ENCODE measurements around the gene UBE2L6.

Gene UBE2L6

DNA sequence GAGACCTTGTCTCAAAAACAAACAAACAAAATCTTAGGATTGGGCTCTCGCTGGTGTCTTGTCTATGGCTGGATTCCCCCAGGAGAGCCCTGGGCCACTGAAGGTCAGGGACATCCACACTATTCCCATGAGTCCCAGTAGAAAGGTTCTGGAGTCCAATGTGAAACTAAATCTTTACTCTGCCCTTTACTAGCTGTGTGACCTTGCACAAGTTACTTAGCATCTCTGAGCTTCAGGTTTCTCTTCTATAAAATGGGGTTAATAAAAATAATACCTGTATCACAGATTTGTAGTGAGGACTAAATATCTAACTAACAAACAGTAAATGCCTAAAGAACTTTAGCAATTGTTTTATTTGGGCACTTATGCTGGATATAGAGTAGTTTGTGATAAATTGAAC is 61.0 kb downstream of the UBE2L6 start:
- no peak for TF ChIP-seq TEAD4 (IDR thresholded peaks at IDR 0.05)
- TF ChIP-seq CEBPB (IDR thresholded peaks at IDR 0.05) = no peak
- no peak for TF ChIP-seq TCF12 (IDR thresholded peaks at IDR 0.05; ENCODE audit: low read depth)
- TF ChIP-seq FOXM1 (IDR thresholded peaks at IDR 0.05; ENCODE audit: borderline replicate concordance, low read depth) = no peak
- TF ChIP-seq YY1 (IDR thresholded peaks at IDR 0.05; ENCODE audit: low read depth) = no peak
- TF ChIP-seq NFIC (IDR thresholded peaks at IDR 0.05) = no peak
- TF ChIP-seq, protein P1, sequence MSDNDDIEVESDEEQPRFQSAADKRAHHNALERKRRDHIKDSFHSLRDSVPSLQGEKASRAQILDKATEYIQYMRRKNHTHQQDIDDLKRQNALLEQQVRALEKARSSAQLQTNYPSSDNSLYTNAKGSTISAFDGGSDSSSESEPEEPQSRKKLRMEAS (IDR thresholded peaks at IDR 0.05) = no peak
- TF ChIP-seq, protein P2, sequence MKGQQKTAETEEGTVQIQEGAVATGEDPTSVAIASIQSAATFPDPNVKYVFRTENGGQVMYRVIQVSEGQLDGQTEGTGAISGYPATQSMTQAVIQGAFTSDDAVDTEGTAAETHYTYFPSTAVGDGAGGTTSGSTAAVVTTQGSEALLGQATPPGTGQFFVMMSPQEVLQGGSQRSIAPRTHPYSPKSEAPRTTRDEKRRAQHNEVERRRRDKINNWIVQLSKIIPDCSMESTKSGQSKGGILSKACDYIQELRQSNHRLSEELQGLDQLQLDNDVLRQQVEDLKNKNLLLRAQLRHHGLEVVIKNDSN (IDR thresholded peaks at IDR 0.05) = no peak
- no peak for TF ChIP-seq RAD21 (IDR thresholded peaks at IDR 0.05; ENCODE audit: low read depth)
- TF ChIP-seq EGR1 (IDR thresholded peaks at IDR 0.05) = no peak
- TF ChIP-seq TAF1 (IDR thresholded peaks at IDR 0.05; ENCODE audit: low read depth) = no peak
- TF ChIP-seq, protein P3, sequence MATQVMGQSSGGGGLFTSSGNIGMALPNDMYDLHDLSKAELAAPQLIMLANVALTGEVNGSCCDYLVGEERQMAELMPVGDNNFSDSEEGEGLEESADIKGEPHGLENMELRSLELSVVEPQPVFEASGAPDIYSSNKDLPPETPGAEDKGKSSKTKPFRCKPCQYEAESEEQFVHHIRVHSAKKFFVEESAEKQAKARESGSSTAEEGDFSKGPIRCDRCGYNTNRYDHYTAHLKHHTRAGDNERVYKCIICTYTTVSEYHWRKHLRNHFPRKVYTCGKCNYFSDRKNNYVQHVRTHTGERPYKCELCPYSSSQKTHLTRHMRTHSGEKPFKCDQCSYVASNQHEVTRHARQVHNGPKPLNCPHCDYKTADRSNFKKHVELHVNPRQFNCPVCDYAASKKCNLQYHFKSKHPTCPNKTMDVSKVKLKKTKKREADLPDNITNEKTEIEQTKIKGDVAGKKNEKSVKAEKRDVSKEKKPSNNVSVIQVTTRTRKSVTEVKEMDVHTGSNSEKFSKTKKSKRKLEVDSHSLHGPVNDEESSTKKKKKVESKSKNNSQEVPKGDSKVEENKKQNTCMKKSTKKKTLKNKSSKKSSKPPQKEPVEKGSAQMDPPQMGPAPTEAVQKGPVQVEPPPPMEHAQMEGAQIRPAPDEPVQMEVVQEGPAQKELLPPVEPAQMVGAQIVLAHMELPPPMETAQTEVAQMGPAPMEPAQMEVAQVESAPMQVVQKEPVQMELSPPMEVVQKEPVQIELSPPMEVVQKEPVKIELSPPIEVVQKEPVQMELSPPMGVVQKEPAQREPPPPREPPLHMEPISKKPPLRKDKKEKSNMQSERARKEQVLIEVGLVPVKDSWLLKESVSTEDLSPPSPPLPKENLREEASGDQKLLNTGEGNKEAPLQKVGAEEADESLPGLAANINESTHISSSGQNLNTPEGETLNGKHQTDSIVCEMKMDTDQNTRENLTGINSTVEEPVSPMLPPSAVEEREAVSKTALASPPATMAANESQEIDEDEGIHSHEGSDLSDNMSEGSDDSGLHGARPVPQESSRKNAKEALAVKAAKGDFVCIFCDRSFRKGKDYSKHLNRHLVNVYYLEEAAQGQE (IDR thresholded peaks at IDR 0.05; ENCODE audit: low read depth) = no peak

DNA sequence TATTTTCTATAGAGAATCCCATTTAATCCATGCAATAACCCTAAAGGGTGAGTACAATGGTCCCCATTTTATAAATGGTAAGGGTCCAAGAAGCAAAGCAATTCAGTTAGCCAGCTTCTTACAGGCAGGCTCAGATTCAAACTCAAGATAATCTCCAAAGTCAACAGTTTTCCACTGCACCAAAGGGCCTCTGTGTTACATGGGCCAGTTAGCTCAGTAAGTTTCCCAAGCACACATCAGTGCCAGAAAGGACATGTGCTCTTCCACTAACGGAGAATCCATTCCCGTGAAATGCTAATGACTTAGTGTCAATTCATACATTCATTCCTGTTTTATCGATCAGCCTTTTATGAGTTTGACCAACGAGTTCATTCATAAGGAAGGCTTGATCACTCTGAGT is 63.0 kb downstream of the UBE2L6 start:
- TF ChIP-seq, protein P2 (IDR thresholded peaks at IDR 0.05) = no peak
- TF ChIP-seq TEAD4 (IDR thresholded peaks at IDR 0.05) (no peak), FOXM1 (IDR thresholded peaks at IDR 0.05; ENCODE audit: borderline replicate concordance, low read depth) (no peak), CREB1 (IDR thresholded peaks at IDR 0.05; ENCODE audit: low read depth) (no peak), ZBTB7A (IDR thresholded peaks at IDR 0.05; ENCODE audit: low read depth) (no peak)

DNA sequence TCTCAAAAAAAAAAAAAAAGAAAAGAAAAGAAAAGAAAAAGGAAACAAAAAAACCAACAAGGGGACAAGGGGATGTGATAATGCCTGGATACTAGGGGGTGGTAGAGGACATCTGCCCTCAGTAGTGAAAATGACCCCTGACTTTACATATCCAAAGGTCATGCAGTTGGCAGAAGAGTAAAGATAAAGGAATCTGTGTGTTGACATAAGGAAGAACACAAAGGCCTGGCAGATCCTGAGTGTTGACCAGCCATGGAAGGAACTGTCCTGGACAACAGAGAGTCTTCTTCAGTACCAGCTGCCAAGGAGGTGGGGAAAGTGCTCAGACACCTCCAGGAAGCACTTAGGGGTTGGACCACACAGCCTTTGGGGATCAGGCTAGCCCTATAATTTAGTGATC is 64.6 kb downstream of the UBE2L6 start:
- TF ChIP-seq CREB1 (IDR thresholded peaks at IDR 0.05; ENCODE audit: low read depth) (no peak), TEAD4 (IDR thresholded peaks at IDR 0.05) (no peak), EGR1 (IDR thresholded peaks at IDR 0.05) (no peak), TAF1 (IDR thresholded peaks at IDR 0.05; ENCODE audit: low read depth) (no peak), RAD21 (IDR thresholded peaks at IDR 0.05; ENCODE audit: low read depth) (no peak), YY1 (IDR thresholded peaks at IDR 0.05; ENCODE audit: low read depth) (no peak), TCF12 (IDR thresholded peaks at IDR 0.05; ENCODE audit: low read depth) (no peak), ZBTB7A (IDR thresholded peaks at IDR 0.05; ENCODE audit: low read depth) (no peak), NFIC (IDR thresholded peaks at IDR 0.05) (no peak), EP300 (IDR thresholded peaks at IDR 0.05; ENCODE audit: borderline replicate concordance) (no peak)
- TF ChIP-seq, protein P1 (IDR thresholded peaks at IDR 0.05) = no peak

DNA sequence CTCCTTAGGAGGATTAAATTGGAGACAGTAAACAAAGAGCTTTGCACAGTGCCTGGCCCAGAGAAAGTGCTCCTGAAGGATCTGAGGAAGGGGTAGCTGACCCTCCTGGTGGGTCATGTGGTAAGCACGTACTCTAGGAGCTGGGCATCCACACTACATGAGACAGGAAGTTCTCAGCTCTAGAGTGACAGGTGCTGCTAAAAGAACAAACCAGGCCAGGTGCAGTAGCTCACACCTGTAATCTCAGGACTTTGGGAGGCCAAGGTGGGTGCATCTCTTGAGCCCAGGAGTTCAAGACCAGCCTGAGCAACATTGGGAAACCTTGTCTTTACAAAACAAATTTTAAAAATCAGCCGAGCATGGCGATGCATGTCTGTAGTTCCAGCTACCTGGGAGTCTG is 65.1 kb downstream of the UBE2L6 start:
- TF ChIP-seq TAF1 (IDR thresholded peaks at IDR 0.05; ENCODE audit: low read depth) = no peak
- TF ChIP-seq, protein P3 (IDR thresholded peaks at IDR 0.05; ENCODE audit: low read depth) = no peak
- TF ChIP-seq, protein P2 (IDR thresholded peaks at IDR 0.05) = no peak
- no peak for TF ChIP-seq TCF12 (IDR thresholded peaks at IDR 0.05; ENCODE audit: low read depth)
- no peak for TF ChIP-seq TEAD4 (IDR thresholded peaks at IDR 0.05)
- TF ChIP-seq RAD21 (IDR thresholded peaks at IDR 0.05; ENCODE audit: low read depth) = no peak
- TF ChIP-seq ZBTB7A (IDR thresholded peaks at IDR 0.05; ENCODE audit: low read depth) = no peak
- no peak for TF ChIP-seq NFIC (IDR thresholded peaks at IDR 0.05)

DNA sequence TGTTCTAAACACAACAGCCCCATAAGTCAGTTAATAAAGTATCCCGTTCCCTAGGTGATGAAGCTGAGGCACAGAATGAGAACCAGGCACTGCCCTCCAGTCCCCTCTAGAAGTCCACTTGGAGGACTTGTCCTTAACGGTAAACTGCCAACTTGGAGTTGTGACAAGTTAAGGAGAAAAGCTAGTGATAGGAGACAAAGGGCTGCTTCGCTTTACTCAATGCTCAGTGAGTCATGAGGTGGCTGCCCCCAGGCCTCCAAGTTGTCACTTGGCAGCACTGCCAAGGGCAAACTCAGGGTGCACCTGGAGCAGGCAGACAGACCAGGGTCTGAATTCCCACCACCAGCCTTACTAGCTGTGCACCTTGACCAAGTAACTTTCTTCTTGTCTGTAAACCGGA is 65.5 kb downstream of the UBE2L6 start:
- TF ChIP-seq CEBPB (IDR thresholded peaks at IDR 0.05) (no peak), TAF1 (IDR thresholded peaks at IDR 0.05; ENCODE audit: low read depth) (no peak), FOXM1 (IDR thresholded peaks at IDR 0.05; ENCODE audit: borderline replicate concordance, low read depth) (no peak), EP300 (IDR thresholded peaks at IDR 0.05; ENCODE audit: borderline replicate concordance) (no peak), NFIC (IDR thresholded peaks at IDR 0.05) (no peak), RAD21 (IDR thresholded peaks at IDR 0.05; ENCODE audit: low read depth) (no peak), YY1 (IDR thresholded peaks at IDR 0.05; ENCODE audit: low read depth) (no peak), TCF12 (IDR thresholded peaks at IDR 0.05; ENCODE audit: low read depth) (no peak), CREB1 (IDR thresholded peaks at IDR 0.05; ENCODE audit: low read depth) (no peak), TEAD4 (IDR thresholded peaks at IDR 0.05) (no peak), EGR1 (IDR thresholded peaks at IDR 0.05) (no peak), ZBTB7A (IDR thresholded peaks at IDR 0.05; ENCODE audit: low read depth) (no peak)
- TF ChIP-seq, protein P1 (IDR thresholded peaks at IDR 0.05) = no peak
- TF ChIP-seq, protein P2 (IDR thresholded peaks at IDR 0.05) = no peak
- TF ChIP-seq, protein P3 (IDR thresholded peaks at IDR 0.05; ENCODE audit: low read depth) = no peak
